ENCODE results near the gene NDUFS7.

Gene NDUFS7

DNA sequence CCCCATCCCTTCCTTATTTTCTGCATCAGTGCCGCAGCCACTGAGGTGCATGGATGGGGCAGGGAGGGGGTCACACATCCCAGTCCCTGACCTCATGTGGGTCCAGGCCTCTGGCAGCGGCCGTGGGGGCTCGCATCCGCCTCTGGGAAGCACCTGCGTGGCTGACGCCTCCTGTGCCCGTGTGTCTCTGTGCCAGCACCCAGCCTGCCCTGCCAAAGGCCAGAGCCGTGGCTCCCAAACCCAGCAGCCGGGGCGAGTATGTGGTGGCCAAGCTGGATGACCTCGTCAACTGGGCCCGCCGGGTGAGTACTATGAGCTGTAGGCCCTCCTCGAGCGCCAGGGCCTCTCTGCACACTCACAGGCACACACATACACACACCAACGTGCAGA is 4.9 kb downstream of the NDUFS7 start:
- TF ChIP-seq, protein P1, sequence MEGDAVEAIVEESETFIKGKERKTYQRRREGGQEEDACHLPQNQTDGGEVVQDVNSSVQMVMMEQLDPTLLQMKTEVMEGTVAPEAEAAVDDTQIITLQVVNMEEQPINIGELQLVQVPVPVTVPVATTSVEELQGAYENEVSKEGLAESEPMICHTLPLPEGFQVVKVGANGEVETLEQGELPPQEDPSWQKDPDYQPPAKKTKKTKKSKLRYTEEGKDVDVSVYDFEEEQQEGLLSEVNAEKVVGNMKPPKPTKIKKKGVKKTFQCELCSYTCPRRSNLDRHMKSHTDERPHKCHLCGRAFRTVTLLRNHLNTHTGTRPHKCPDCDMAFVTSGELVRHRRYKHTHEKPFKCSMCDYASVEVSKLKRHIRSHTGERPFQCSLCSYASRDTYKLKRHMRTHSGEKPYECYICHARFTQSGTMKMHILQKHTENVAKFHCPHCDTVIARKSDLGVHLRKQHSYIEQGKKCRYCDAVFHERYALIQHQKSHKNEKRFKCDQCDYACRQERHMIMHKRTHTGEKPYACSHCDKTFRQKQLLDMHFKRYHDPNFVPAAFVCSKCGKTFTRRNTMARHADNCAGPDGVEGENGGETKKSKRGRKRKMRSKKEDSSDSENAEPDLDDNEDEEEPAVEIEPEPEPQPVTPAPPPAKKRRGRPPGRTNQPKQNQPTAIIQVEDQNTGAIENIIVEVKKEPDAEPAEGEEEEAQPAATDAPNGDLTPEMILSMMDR (IDR thresholded peaks at IDR 0.05; ENCODE audit: extremely low read depth, missing control alignments): no peak
- no peak for DNase-seq (ENCODE audit: low spot score)

DNA sequence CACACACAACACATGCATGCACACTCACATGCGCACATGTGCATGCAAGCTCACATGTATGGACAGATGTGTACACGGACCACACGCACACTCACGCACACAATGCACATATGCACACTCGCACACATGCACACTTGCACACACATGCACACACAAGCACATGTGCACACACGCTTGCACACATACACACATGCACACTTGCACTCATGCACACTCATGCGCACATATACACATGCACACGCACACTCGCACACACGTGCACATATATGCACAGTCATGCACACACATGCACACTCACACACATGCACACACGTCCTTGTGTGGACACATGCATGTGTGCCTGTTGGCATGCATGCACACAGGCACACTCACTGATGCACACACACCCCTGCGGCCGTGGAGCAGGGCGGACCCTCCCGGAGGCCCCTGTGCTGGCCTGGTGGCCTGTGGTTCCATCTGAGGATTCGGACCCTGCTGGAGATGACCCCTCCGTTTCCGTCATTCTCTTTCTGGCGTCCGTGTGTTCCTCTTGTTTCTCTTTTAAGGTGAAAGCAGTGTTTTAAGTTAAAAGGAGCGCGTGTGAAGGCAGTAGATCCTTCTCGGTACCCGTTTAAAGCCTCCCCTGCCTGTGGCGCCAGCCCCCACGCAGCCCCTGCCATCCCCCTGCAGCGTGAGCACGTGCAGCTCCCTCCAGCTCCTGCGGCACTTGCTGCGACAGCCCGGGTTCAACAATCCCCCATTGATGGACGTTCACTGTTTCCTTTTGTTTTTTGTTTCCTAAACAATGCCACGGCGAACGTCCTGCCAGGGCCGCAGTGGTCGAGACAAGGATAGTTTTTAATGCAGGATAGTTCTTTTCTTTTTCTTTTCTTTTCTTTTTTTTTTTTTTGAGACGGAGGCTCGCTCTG is 5.6 kb downstream of the NDUFS7 start:
- no peak for DNase-seq (ENCODE audit: low spot score)

DNA sequence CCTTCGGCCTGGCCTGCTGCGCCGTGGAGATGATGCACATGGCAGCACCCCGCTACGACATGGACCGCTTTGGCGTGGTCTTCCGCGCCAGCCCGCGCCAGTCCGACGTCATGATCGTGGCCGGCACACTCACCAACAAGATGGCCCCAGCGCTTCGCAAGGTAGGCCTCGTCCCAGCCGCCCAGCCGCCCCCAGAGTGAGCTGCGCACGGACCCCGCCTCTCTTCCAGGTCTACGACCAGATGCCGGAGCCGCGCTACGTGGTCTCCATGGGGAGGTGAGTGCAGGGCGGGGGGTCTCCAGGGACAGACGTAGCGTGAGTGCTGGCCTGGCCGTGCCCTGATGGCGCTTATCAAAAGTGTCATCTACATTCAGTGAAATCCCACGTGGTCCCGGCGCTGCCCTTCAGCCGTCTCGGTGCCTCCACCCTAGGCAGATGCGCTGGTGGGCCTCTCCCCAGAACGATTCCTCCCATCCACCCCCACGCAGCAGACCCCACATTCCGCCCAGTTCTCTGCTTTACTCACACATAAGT is 7.2 kb downstream of the NDUFS7 start:
- TF ChIP-seq, protein P1 (IDR thresholded peaks at IDR 0.05; ENCODE audit: extremely low read depth, missing control alignments): no peak
- no peak for DNase-seq (ENCODE audit: low spot score)

More for the DNA sequence above, 5.6 kb downstream of the NDUFS7 start:
- TF ChIP-seq, protein P1 (IDR thresholded peaks at IDR 0.05; ENCODE audit: extremely low read depth, missing control alignments): no peak

DNA sequence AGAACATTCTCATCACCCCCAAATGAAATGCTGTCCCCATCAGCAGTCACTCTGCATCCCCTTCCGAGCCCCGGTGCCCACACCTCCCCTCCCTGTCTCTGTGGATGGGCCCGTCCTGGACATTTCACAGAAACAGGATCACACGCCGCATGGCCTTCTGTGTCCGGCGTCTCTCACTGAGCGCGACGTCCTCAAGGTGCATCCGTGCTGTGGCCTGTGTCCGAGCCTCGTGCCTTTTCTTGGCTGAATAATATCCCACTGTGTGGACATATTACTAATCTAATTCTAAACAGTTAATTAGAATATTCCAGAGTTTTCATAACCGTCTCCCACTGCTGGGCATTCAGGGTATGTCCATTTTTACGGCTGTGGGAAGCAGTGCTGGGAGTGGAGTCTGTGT is 8.7 kb downstream of the NDUFS7 start:
- TF ChIP-seq, protein P1 (IDR thresholded peaks at IDR 0.05; ENCODE audit: extremely low read depth, missing control alignments): no peak
- no peak for DNase-seq (ENCODE audit: low spot score)

DNA sequence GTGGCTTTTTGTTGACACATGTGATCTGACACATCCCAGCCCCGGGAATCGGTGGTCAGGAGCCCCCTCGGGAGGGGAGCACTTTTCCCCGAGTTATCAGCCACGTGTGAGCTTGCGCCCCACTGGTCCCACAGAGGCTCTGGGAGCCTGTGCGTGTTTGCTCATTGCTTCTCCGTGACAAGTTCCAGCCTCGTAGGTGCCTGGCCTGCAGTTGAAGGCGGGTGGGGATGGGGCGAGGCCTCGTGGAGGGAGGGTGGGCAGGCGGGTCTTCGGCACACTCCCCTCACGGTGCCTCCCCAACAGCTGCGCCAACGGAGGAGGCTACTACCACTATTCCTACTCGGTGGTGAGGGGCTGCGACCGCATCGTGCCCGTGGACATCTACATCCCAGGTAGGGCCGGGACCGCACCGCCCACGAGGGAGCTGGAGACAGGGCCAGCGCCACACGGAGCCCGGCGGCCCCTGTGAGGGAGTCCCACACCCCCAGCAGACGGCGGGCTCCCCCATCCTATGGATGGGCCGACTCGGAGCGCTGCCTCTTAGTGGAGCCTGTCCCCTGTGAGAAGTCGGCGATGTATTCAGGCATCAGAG is 9.3 kb downstream of the NDUFS7 start:
- TF ChIP-seq, protein P1 (IDR thresholded peaks at IDR 0.05; ENCODE audit: extremely low read depth, missing control alignments): no peak

DNA sequence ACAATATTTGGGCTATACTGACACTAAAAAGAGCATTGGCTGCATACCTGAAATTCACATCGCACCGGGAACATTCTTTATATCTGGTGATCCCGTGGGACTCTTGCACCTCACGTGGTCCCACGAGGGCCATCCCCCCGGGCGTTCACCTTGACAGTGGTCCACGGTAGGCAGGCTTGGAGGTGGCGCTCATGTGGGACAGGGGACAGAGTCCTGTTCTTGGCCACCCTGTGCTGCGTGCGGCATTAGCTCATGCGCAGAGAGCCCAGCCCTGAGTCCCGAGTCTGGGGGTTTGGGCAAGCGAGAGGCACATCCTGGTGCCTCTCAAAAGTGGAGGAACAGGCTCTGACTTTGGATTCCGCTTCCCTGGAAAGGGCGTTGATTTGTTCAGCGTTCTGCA is 10.1 kb downstream of the NDUFS7 start:
- DNase-seq (ENCODE audit: low spot score): no peak

More for the DNA sequence above, 9.3 kb downstream of the NDUFS7 start:
- DNase-seq (ENCODE audit: low spot score): no peak

More for the DNA sequence above, 10.1 kb downstream of the NDUFS7 start:
- TF ChIP-seq, protein P1 (IDR thresholded peaks at IDR 0.05; ENCODE audit: extremely low read depth, missing control alignments): no peak
